Measurements from ENCODE around the gene KLC1. TPM values are rescaled to one million over a fixed set of nuclear protein-coding genes. Genes with fewer than 3 reads are reported as not detected.

The KLC1 gene
- total and polyA plus RNA-seq, 2 of the 13 experiments (the other 11 are each of a cell fraction or from before 2014, with no cell fraction given) = 53.2 to 63.5 TPM

DNA sequence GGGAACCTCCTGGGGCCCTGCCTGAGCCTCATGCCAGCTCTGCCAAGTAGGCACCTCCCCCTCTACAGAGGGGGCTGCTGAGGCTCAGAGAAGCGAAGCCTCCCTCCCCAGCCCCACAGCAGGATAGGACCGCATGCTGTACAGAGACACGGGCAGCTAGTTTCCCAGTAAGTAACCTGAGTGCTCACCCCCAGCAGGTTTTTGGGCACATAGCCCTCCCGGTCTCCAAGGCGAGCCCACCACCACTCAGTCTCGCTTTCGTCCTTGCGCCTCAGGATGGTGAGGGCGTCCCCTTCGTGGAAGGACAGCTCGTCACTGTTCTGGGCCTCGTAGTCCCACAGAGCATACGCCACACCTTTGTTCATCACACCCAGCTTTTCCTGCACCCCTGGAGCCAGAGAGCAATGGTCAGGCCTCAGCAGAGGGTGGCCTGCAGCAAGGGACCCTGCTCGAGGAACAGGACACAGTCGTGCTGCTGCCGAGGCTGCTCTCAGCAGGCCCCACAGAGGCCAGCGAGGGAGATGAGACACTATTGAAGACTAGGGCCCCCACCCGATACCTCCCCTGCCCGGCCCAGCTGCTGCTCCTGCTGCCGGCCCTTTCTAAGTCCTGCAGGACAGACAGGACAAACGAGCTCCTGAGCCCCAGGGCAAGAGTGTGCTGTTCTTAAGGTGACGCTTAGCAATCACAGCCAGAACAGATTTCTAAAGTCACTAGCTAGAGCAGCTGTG lies 107.0 kb downstream of the KLC1 start:
- ATAC-seq = no peak; the same call in 1 of the 3 replicates
- intact Hi-C loops (cut with micrococcal nuclease; ENCODE audit: unreplicated experiment) = no loop called here
- DNase-seq (ENCODE audit: low spot score) = no peak
- no peak overlapping the region for H3K4me2 ChIP-seq (ENCODE audit: low read depth, low read length)
- POLR2A ChIA-PET = no interaction called here
- no peaks in the 10 kb centered on the region for H3K79me2 ChIP-seq (ENCODE audit: insufficient read depth, low read length)
- FAIRE-seq = no peak
- no TSS peak for BruUV-seq (replicated peaks)
- 96% methylated on average over 15 of the region's 22 CpGs for WGBS (ENCODE audit: low lambda C conversion rate)
- TF ChIP-seq THYN1 (CRISPR knock-in tag; IDR thresholded peaks at IDR 0.05; ENCODE audit: borderline replicate concordance, low read depth) (no peak), AGO2 (optimal IDR thresholded peaks at IDR 0.05; ENCODE audit: low read depth, low read length) (peak; percentile 35), TBX2 (CRISPR knock-in tag; IDR thresholded peaks at IDR 0.05; ENCODE audit: borderline replicate concordance) (no peak), SMYD3 (CRISPR knock-in tag; IDR thresholded peaks at IDR 0.05) (no peak)
- TF ChIP-seq, protein P1, sequence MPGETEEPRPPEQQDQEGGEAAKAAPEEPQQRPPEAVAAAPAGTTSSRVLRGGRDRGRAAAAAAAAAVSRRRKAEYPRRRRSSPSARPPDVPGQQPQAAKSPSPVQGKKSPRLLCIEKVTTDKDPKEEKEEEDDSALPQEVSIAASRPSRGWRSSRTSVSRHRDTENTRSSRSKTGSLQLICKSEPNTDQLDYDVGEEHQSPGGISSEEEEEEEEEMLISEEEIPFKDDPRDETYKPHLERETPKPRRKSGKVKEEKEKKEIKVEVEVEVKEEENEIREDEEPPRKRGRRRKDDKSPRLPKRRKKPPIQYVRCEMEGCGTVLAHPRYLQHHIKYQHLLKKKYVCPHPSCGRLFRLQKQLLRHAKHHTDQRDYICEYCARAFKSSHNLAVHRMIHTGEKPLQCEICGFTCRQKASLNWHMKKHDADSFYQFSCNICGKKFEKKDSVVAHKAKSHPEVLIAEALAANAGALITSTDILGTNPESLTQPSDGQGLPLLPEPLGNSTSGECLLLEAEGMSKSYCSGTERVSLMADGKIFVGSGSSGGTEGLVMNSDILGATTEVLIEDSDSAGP (CRISPR knock-in tag; IDR thresholded peaks at IDR 0.05; ENCODE audit: borderline replicate concordance) = no peak
- TF ChIP-seq, protein P2, sequence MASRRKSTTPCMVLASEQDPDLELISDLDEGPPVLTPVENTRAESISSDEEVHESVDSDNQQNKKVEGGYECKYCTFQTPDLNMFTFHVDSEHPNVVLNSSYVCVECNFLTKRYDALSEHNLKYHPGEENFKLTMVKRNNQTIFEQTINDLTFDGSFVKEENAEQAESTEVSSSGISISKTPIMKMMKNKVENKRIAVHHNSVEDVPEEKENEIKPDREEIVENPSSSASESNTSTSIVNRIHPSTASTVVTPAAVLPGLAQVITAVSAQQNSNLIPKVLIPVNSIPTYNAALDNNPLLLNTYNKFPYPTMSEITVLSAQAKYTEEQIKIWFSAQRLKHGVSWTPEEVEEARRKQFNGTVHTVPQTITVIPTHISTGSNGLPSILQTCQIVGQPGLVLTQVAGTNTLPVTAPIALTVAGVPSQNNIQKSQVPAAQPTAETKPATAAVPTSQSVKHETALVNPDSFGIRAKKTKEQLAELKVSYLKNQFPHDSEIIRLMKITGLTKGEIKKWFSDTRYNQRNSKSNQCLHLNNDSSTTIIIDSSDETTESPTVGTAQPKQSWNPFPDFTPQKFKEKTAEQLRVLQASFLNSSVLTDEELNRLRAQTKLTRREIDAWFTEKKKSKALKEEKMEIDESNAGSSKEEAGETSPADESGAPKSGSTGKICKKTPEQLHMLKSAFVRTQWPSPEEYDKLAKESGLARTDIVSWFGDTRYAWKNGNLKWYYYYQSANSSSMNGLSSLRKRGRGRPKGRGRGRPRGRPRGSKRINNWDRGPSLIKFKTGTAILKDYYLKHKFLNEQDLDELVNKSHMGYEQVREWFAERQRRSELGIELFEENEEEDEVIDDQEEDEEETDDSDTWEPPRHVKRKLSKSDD (CRISPR knock-in tag; IDR thresholded peaks at IDR 0.05; ENCODE audit: low read depth) = no peak
- TF ChIP-seq, protein P3, sequence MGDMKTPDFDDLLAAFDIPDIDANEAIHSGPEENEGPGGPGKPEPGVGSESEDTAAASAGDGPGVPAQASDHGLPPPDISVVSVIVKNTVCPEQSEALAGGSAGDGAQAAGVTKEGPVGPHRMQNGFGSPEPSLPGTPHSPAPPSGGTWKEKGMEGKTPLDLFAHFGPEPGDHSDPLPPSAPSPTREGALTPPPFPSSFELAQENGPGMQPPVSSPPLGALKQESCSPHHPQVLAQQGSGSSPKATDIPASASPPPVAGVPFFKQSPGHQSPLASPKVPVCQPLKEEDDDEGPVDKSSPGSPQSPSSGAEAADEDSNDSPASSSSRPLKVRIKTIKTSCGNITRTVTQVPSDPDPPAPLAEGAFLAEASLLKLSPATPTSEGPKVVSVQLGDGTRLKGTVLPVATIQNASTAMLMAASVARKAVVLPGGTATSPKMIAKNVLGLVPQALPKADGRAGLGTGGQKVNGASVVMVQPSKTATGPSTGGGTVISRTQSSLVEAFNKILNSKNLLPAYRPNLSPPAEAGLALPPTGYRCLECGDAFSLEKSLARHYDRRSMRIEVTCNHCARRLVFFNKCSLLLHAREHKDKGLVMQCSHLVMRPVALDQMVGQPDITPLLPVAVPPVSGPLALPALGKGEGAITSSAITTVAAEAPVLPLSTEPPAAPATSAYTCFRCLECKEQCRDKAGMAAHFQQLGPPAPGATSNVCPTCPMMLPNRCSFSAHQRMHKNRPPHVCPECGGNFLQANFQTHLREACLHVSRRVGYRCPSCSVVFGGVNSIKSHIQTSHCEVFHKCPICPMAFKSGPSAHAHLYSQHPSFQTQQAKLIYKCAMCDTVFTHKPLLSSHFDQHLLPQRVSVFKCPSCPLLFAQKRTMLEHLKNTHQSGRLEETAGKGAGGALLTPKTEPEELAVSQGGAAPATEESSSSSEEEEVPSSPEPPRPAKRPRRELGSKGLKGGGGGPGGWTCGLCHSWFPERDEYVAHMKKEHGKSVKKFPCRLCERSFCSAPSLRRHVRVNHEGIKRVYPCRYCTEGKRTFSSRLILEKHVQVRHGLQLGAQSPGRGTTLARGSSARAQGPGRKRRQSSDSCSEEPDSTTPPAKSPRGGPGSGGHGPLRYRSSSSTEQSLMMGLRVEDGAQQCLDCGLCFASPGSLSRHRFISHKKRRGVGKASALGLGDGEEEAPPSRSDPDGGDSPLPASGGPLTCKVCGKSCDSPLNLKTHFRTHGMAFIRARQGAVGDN (CRISPR knock-in tag; IDR thresholded peaks at IDR 0.05) = peak; percentile 13; the same call in 1 of the 2 replicates
- in situ Hi-C loops (cut with HindIII; ENCODE audit: extremely low pct_ligation_motif_present, low pct_unique_long_range_greater_than_20kb) = no loop called here
- CTCF ChIA-PET (ENCODE audit: low intra/inter-chr PET ratio, low total read pairs) = no interaction called here
- peaks cover 11 to 26% of the 10 kb centered on the region in 2 experiments; a peak in 4 of 5 replicates for H3K36me3 ChIP-seq (replicated peaks in 1 of 2; ENCODE audit: control insufficient read depth in 1 of 2, insufficient read depth in 2 of 2, low read length in 2 of 2)
- no peaks in the 10 kb centered on the region for H4K20me1 ChIP-seq (ENCODE audit: insufficient read depth, low read length)
- no peak overlapping the region for H3K4me3 ChIP-seq (replicated peaks in 1 of 3; ENCODE audit: insufficient read depth in 1 of 3, low read depth in 2 of 3, low read length in 3 of 3)
- 0 out of 2 replicates have a peak, but pooled peaks cover 10% of the 10 kb centered on the region for H3K4me1 ChIP-seq (ENCODE audit: insufficient read depth, low read length)
- H3K27ac ChIP-seq (ENCODE audit: extremely low read length, insufficient read depth, low read length) = no peak overlapping the region
- no peaks in the 10 kb centered on the region for H3K27me3 ChIP-seq (ENCODE audit: control insufficient read depth in 1 of 2, insufficient read depth in 2 of 2, low read length in 2 of 2)
- H2AFZ ChIP-seq (ENCODE audit: low read length) = no peak overlapping the region
- H3K9me3 ChIP-seq (ENCODE audit: low read length) = no peaks in the 10 kb centered on the region
- H3K9ac ChIP-seq (ENCODE audit: insufficient read depth, low read depth, low read length) = no peak overlapping the region

All from HepG2 (cell line).